ENCODE results near the gene MBP. TPM values are rescaled to one million over a fixed set of nuclear protein-coding genes. Genes with fewer than 3 reads are reported as not detected.

Gene MBP
- total RNA-seq, 1 donor from 2014 or later, result 45.2 TPM

DNA sequence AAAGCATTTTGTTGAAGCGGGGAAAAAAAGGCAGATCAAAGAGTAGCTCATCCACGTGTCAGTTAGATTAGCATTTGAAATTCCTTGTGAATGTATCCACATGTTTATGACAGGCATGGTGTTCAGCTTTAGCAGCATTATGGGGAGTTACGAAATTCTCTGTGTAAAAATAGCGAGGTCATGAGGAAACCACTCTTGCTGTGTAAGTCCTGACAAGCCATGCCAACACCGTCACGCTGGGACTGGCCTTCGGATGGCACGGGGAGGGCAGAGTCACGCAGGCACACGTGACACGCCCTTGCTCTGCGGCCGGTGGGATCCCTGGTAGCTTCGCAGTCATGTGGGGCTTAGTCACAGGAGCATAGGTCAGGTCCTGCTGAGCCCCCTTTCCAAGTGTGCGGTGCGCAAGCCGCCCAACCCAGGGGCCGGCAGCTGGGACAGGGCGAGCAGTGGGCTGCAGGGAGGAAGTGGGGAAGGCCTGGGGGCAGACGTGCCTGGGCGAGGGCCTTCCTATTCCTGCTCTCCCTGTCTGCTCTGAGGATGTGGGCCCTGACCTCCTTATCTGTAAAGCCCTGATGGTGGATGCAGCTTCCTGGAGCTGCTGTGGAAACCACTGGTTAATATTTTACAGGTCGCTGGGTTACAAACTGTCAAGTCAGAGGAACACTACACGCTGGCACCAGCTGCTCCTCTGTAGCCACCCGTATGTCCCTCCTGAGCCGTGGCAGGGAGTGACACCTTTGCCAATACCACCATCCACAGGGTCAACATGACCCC, 18.0 kb downstream of the MBP start:
- no peak for DNase-seq (ENCODE audit: low spot score)

DNA sequence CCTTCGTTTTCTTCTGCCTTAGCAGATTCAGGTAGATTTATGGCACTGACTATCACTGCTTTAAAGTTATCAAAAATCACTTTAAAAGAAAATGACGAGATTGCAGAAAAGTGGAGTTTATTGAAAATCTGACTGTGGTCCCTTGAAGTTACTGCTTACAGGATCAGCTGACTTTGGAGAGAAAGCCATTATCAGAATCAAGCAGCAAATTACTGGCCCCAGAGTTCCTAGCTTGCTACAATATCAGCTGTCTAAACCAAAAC, 18.5 kb downstream of the MBP start:
- no peak for DNase-seq (ENCODE audit: low spot score)

DNA sequence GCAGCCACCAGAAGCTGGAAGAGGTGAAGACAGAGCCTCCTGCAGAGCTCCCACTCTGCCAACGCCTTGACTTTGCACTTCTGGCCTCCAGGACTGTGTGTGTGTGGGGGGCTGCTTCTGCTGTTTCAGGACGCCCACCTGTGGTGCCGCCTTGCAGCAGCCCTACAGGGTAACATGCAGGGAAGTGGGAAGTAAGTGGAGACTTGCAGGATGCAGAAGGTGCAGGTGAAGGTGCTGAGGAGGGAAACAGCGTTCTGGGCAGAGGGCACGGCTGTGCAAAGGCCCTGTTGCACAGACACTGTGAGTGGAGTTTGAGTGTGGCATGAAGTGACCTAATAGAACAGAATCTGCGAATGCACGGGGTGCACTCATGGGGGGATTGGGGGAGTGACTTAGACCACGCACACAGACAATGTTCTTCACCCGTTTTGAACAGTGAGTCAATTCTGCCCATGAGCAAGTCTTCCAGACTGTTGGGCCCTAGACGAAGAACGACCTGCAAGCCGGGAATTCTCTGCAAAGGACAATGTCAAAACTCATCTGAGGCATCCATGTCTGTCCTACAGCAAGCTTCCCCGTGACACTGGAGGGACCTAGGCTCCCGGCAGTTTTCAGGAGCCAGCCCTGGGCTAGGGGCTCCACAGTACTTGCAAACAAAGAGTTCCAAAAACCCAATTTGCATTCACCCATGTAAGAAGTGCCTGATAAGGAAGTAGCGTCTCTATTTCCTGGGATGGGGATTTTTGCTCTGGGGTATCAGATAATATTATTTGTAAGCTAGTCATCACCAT, 19.0 kb downstream of the MBP start:
- DNase-seq (ENCODE audit: low spot score), result no peak

GRCh38 chr18:77112747-77113092, 19.9 kb downstream of the MBP start:
- DNase-seq (ENCODE audit: low spot score), result no peak

DNA sequence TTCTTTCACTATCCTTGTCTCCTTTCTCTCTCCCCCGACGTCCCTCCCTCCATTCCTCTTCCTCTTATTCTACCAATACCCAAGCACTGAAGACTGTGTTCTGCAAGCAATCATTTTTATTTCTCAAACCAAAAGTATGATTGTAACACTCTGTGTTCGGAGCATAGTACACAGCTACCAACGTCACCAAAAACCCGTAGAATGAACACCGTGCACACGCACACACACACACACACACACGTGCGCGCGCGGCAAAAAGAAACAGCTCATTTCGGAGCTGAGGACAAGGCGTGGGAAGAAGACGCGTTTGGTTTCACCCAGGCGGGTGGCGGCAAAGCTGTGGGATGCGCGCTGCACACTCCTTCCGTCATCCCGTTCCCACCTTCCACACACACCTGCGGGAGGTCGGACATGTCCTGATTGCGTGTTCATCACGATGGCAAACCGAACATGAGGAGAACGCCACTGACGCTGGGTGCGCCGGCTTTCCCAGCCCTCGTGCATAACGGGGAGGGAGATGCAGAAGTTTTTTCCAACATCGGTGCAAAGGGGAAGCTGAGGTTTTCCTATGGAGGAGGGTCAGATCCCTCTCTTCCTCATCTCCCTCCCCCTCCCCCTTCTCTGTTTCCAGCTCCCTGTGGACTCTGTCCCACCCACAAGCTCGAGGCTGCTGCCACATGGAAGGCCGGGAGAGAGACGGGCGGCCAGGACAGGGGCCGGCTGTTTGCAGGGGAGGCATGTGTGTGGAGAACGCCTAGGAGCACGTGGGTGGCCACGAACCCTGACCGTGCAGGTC, 20.4 kb downstream of the MBP start:
- no peak for DNase-seq (ENCODE audit: low spot score)

DNA sequence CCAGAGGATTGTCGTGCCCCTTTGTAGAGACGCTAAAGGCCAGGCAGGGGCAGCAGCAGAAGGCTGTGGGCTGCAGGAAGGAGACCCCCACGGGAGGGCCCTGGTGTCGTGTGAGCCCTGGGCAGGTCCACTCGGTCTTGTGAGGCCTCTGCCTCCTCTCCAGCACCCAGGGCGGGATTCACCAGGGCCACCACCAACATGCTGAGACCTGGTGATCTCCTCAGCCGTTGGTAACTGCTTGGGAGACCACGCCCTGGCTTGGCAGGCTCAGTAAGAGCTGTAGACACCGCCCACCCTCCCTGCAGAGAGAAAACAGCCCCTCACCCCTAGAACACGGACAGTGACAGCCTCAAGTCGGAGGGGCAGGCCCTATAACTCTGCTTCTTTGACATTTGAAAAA, 21.1 kb downstream of the MBP start:
- DNase-seq (ENCODE audit: low spot score), result no peak

DNA sequence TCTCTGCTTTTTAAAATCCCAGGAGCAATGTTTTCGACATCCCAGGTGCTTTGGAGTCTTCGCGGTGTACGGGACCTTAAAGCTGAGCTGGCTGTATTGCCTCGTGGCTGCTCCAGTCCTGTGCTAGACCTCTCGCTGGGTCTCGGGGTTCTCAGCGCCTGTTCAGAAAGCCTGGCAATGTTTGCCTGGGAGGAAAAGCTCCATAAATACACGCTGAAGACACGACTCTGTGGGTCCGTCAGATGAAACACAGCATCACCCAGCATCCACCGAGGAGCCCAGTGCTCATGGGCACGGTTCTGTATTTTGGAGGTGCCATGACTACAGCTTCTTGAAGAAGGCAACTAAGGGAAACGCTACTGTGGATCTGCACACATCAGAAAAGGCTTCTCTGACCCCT, 21.6 kb downstream of the MBP start:
- DNase-seq (ENCODE audit: low spot score), result no peak

- DNase-seq (ENCODE audit: low spot score), result no peak
Observed at GRCh38 chr18:77110400-77110799, 22.2 kb downstream of the MBP start.

DNA sequence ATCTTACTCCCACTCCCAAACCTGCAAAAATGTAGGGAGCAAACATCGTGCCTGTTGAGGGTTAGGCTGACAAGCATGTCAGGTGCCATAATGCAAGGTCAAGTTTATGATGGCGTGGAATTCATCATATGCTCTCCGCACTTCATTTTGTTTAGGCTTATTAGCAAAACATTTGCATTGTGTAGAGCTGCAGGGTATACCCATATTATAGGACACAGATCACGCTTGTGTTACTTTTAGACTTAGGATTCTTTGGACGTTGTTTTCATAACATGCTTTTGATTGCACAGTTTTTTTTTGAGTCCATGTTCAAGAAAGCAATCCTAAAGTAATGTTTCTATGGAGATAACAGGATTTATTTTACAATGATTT, 22.9 kb downstream of the MBP start:
- no peak for DNase-seq (ENCODE audit: low spot score)

- DNase-seq (ENCODE audit: low spot score), result no peak
Observed at GRCh38 chr18:77108821-77109647, 23.5 kb downstream of the MBP start.

GRCh38 chr18:77108001-77108692, 24.4 kb downstream of the MBP start:
- no peak for DNase-seq (ENCODE audit: low spot score)

- no peak for DNase-seq (ENCODE audit: low spot score)
Observed at GRCh38 chr18:77107292-77107691, 25.3 kb downstream of the MBP start.

DNA sequence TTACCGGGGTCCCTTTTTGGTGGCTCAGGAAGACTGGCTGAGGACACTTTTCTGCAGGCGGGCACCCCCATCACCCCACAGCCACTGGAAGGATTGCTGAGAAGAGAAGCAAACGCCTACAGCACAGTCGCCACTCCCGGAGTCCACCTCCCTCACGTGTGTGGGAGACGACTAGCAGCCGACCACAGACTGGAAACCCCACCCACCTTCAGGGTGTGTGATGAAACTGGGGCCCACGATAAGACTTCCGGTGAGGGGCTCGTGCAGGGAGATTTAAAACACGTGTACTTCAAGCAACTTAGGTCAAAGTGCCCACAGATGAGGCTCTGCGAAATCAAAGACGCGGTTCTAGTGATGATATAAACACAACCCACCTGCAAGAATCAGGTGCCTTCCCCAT, 26.3 kb downstream of the MBP start:
- no peak for DNase-seq (ENCODE audit: low spot score)

DNA sequence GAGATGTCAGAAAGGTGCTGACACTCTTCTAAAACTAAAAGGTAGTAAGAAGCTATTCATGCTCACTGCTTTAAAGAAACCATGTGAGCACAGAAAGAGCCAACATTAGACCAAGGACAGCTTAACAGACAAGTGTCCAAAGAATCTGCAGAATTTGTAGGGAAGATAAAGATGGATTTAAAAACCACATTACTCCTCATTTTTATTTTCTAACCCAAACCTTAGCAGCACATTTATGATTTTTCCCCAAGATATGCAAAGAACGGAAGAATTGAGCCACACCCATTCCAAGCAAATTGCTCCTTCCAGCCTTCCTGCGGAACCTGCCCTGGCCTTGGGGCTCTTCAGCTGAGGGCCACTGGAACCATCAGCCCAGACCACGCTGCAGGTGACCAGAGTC, 26.9 kb downstream of the MBP start:
- DNase-seq (ENCODE audit: low spot score), result no peak

- no peak for DNase-seq (ENCODE audit: low spot score)
Observed at GRCh38 chr18:77105028-77105427, 27.6 kb downstream of the MBP start.

DNA sequence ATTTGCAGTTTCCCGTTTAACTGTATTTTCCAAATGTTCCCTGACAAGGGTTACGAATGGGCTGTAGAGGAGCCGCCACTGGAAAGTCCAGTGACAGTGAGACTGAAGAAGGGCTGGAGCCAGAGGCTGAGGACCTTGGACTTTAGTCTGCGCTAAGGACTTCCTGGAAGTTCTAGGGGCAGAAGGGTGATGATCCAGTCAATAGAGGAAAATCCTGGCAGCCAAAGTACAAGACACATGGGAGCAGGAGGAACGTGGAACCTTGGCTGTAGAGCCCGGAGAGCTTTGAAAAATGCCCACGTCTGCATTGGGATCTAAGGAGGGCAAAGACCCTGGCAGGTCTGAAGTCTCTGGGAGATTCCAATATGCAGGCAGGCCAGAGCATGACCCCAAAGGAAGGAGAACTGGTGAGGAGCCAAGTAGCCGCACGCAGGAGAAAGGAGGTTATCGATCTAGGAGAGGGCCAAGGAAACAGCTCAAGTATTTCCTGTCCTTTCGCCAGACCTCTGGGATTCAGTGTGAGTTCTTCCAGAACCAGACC, 28.5 kb downstream of the MBP start:
- no peak for DNase-seq (ENCODE audit: low spot score)

DNA sequence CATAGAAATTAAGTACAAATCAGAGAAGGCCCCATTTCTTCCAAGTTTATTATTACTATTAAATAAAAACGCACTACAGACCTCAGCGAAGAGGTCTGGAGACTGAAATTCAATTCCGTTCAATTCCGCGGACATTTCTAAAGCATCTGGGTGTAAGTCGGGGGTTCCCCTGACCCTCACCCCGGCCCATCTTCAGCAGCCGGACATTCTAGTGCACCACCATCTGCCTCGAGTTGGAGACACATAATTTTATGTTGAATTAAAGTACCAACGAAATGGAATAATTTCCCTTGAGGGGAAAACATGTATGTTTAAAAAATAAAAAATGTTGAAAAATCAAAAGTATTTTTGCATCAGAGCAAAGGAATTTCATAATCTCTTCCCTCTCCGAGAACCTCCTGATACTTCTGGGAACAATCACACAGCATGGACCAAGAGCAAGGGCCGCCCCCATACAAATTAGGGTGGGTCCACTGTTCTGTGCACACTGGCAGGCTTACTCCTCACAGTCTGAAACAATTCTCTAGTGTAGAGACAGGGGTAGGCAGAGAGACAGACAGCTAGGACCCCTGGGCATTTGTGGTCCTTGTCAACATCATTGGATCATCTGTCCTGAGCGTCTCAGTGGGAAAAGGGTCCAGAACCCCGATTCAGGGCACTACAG, 29.3 kb downstream of the MBP start:
- no peak for DNase-seq (ENCODE audit: low spot score)

GRCh38 chr18:77102259-77103040, 30.1 kb downstream of the MBP start:
- DNase-seq (ENCODE audit: low spot score), result no peak

Measured in mesenteric fat pad (tissue), 1 donor.